Skeletal muscle satellite cell (primary cell): ENCODE results near the gene A3GALT2.

Experiments
- H3K27me3 ChIP-seq: 2 replicates; pipeline ENCODE4 v1.7.0; 2013; ENCODE audit warnings: low read length; ENCODE audit not compliant: control insufficient read depth, insufficient read depth
- H3K36me3 ChIP-seq: 2 replicates; pipeline ENCODE4 v1.7.0; 2013; ENCODE audit warnings: mild to moderate bottlenecking, control low read depth, low read length; ENCODE audit not compliant: insufficient read depth
- H3K4me1 ChIP-seq: 2 replicates; pipeline ENCODE4 v1.7.0; 2013; ENCODE audit warnings: low read length; ENCODE audit not compliant: control insufficient read depth, insufficient read depth
- H3K4me2 ChIP-seq: 2 replicates; pipeline ENCODE4 v1.7.0; 2013; ENCODE audit warnings: mild to moderate bottlenecking, low read length
- H3K4me3 ChIP-seq: 2 replicates; pipeline ENCODE4 v1.7.0; 2013; ENCODE audit warnings: low read length
- H3K9ac ChIP-seq: 2 replicates; pipeline ENCODE4 v1.7.0; 2013; ENCODE audit warnings: mild to moderate bottlenecking, low read depth, low read length, moderate library complexity
- H3K9me3 ChIP-seq: replicated peaks from 2 replicates; pipeline ENCODE4 v1.7.0; 2013; ENCODE audit warnings: mild to moderate bottlenecking, control low read depth, low read length

The A3GALT2 gene

DNA sequence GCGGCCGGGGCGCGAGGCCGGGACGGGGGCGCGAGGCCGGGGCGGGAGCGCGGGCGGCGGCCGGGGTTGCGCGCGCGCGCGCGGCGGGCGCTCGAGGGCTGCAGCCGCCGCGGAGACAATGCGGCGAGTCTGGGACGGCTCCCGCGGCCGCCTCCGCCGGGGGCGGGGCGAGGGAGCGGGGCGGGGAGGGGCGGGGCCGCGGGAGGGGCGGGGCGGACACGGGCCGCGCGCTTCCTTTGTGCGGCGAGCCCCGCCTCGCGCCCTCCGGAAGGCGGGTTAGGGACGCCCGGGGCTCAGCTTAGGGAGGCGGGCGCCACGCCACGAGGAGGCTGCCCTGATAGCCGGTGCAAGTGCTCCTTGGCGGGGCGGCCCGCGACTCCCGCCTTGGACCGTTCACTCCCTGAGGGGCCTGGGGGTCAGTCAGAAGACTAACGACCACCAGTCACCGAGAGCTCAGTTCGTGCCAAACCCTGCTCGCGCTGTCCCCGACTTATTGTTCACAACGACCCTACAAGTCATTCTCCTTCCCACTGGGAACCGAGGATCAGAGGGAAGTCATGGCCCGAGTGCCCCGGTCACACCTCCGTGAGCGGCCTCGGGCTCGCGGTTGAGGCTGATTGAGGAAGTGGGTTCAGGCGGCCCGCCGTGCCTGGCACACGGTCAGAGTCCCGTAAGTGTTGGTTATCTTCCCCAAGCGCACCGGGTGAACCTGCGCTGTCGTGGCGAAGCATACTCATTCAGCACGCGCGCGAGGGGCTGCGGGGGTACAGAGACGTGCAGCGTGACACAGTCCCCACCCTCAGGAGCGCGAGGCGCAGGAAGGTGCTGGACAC lies 29.1 kb upstream of the A3GALT2 start:
- Histone ChIP-seq H3K9ac (peak overlapping the region; percentile 93), H3K4me1 (peaks cover 36% of the 10 kb centered on the region), H3K27me3 (no peaks in the 10 kb centered on the region), H3K36me3 (peaks cover 41% of the 10 kb centered on the region), H3K9me3 (no peaks in the 10 kb centered on the region), H3K4me2 (peak overlapping the region; percentile 100), H3K4me3 (peak overlapping the region; percentile 82)

- H3K4me1 ChIP-seq = peaks cover 44% of the 10 kb centered on the region
- H3K4me2 ChIP-seq = peak overlapping the region; percentile 94
- peak overlapping the region; percentile 93 for H3K9ac ChIP-seq
Observed at GRCh38 chr1:33349081-33349759, 28.3 kb upstream of the A3GALT2 start.

DNA sequence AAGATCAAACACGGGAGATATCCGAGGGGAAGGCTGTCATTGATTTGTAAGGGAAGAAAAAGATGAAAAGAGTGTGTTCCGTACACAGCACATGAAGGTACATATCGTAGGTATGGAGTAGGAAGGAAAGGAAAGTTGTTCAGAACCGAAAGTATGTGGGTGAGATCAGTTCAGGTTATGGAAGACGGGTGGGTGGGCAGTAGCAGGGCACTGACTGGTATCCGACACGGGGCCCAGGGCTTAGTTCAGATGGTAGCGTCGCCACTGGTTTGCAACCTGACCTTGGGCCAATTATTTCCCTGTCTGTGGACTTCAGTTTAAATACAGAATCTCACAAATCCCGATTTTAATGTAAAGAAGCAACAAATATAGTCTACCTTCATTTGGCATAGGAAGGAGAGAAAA lies 27.8 kb upstream of the A3GALT2 start:
- Histone ChIP-seq H3K27me3 (no peaks in the 10 kb centered on the region), H3K4me3 (peak overlapping the region; percentile 80), H3K4me2 (peak overlapping the region; percentile 94), H3K9me3 (no peaks in the 10 kb centered on the region), H3K4me1 (peaks cover 50% of the 10 kb centered on the region), H3K36me3 (peaks cover 41% of the 10 kb centered on the region), H3K9ac (peak overlapping the region; percentile 93)

More at GRCh38 chr1:33349081-33349759, 28.3 kb upstream of the A3GALT2 start:
- H3K36me3 ChIP-seq = peaks cover 41% of the 10 kb centered on the region
- H3K27me3 ChIP-seq = no peaks in the 10 kb centered on the region
- H3K4me3 ChIP-seq = peak overlapping the region; percentile 80
- H3K9me3 ChIP-seq = no peaks in the 10 kb centered on the region

DNA sequence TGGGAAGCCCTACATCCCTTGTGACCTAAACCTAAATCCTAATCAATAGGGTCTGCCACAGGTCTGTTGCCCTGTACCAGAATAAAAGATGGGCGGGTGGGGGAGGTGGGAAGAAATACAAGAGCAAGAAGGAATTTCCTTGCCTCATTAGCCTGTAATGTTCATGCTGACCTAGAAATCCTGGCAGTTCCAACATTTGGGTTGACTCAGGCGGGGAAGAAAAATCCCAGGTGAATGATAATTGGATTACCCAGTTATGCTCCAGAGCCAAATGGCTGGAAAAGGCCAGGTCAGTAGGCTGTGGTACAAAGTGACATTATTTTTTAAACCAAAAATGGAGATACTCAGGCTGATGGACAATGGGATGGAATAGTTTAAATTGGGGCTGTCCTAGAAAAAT lies 27.3 kb upstream of the A3GALT2 start:
- H3K4me1 ChIP-seq = peaks cover 53% of the 10 kb centered on the region
- H3K4me2 ChIP-seq = peak overlapping the region; percentile 94
- H3K36me3 ChIP-seq = peaks cover 42% of the 10 kb centered on the region
- no peaks in the 10 kb centered on the region for H3K9me3 ChIP-seq
- H3K4me3 ChIP-seq = peak overlapping the region; percentile 80
- no peaks in the 10 kb centered on the region for H3K27me3 ChIP-seq
- peak overlapping the region; percentile 93 for H3K9ac ChIP-seq

GRCh38 chr1:33347650-33347992 lies 26.7 kb upstream of the A3GALT2 start:
- Histone ChIP-seq H3K4me1 (peaks cover 58% of the 10 kb centered on the region), H3K27me3 (no peaks in the 10 kb centered on the region), H3K9me3 (no peaks in the 10 kb centered on the region), H3K36me3 (peaks cover 46% of the 10 kb centered on the region), H3K4me2 (peak overlapping the region; percentile 94), H3K4me3 (peak overlapping the region; percentile 80), H3K9ac (peak overlapping the region; percentile 93)

DNA sequence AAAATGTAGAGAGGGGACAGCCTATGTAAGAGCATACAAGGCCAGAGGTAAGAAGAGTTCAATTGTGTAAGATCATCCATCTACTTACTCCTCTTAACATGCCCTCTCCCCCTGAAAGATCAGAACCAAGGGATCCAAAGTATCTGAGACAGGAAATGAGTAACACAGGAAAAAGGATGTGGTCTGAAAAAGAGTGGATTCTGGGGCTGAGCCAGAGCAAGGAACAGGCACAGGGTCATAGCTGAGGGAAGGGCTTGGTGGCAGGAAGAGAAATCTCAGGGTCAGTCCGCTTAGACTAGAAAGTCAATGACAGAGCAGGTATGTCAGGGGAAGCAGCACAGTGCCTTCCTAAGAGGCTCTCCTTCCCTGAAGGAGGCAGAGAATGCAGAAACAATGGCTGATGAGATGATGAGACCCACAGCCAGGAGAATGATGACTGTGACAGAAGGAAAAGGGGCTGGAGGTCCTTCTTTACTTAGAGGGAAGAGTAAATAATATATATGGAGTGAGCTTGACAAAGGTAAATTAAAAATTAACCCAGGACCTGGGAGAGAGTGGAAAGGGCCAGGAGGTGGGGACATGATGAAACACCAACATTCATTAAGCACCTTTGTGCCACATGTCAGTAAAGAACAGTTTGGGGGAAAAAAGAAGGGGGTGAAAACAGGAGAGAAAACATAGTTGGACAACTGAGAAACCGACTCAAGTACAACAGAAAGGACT lies 26.2 kb upstream of the A3GALT2 start:
- H3K4me3 ChIP-seq = peak overlapping the region; percentile 80
- peaks cover 63% of the 10 kb centered on the region for H3K4me1 ChIP-seq
- H3K36me3 ChIP-seq = peaks cover 49% of the 10 kb centered on the region
- peak overlapping the region; percentile 93 for H3K9ac ChIP-seq
- peak overlapping the region; percentile 94 for H3K4me2 ChIP-seq
- no peaks in the 10 kb centered on the region for H3K27me3 ChIP-seq
- H3K9me3 ChIP-seq = no peaks in the 10 kb centered on the region

- peaks cover 54% of the 10 kb centered on the region for H3K36me3 ChIP-seq
- H3K9me3 ChIP-seq = no peaks in the 10 kb centered on the region
- H3K9ac ChIP-seq = peak overlapping the region; percentile 93
- peaks cover 69% of the 10 kb centered on the region for H3K4me1 ChIP-seq
- no peaks in the 10 kb centered on the region for H3K27me3 ChIP-seq
- H3K4me3 ChIP-seq = peak overlapping the region; percentile 80
- H3K4me2 ChIP-seq = peak overlapping the region; percentile 94
Observed at GRCh38 chr1:33346533-33346926, 25.6 kb upstream of the A3GALT2 start.

DNA sequence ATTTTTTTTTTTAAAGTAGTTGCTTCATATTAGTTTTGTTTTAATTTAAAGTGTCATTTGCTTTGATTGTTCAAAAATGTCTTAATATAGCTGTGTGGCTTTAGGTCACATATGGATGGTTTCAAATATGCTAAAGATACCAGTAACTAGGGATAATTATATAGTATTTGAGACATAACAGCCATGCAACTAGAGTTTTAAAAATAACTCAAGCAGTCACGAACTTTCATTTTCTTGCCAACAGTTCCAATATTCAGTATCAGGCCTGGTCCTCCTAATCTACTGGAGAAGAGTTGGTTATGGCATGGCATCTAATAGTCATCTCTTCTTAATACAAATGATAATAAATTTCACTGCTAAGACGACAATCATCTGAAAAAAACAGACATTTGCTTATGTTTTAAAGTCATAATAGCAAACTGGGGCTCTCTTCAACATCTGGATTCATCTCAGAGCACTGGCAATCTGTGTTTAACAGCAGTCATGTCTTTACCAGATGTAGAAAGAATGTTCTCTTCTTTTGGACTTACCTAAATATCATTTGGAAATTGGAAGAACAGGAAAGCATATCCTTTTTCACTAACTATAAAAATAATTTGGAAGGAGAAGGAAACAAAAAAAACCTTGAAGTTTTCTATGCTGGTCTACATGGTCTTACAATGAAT lies 24.1 kb upstream of the A3GALT2 start:
- Histone ChIP-seq H3K4me2 (peak overlapping the region; percentile 94), H3K27me3 (no peaks in the 10 kb centered on the region), H3K4me1 (peaks cover 75% of the 10 kb centered on the region), H3K36me3 (peaks cover 59% of the 10 kb centered on the region), H3K9me3 (no peaks in the 10 kb centered on the region), H3K4me3 (peak overlapping the region; percentile 80), H3K9ac (peak overlapping the region; percentile 93)

DNA sequence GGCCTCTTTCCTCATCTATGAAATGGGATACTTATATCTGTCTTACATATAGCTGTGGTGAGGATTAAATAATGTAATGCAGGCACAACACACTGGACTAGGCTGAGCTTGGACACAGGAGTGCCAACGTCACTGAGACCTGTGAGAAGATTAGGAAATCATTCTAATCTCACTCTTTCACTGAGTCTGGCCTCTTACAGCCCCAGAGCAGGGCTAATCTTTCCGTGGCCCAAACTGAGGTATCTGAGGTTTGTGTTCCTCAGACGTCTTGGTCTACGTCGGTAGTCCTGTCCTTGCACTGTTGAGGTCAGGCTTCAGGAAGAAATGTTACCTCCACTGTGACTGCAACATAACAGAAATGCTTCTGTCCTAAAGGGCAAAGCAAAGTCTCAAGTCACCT lies 22.6 kb upstream of the A3GALT2 start:
- Histone ChIP-seq H3K4me3 (no peak overlapping the region), H3K27me3 (no peaks in the 10 kb centered on the region), H3K9me3 (no peaks in the 10 kb centered on the region), H3K4me2 (peak overlapping the region; percentile 94), H3K36me3 (peaks cover 57% of the 10 kb centered on the region), H3K9ac (peak overlapping the region; percentile 9), H3K4me1 (peaks cover 89% of the 10 kb centered on the region)

DNA sequence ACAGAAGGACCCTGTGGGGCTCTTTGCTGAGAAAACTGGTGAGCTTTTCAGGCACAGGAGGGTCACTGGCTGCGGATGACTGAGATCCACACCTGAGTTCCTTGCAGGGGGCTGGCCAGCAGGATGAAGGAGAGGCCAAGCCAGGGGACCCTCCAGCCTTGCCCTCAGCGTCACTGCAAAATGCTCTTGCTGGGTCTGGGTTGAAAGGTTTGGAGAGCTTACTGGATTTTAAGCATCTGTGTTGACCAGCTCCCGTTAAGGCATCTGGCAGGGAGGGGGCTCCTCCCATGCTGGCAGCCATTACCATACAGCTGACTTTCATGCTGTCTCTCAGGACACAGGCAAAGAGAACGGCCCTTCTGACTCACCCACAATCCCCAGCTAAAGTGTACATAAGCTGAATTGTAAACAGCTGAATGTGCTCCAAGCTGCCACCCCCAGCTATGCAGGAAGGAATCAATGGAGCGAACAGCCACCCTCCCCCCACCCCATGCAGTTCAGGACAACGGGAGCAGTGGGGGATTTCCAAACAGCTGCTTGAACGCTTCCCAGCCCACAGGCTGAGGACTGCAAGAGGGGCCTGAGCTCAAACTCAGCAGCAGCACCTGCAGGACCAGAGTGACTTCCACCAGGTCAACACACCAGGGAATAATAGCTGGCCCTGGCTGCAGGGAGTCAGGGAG lies 21.3 kb upstream of the A3GALT2 start:
- H3K4me3 ChIP-seq = peak overlapping the region; percentile 51
- no peaks in the 10 kb centered on the region for H3K27me3 ChIP-seq
- H3K4me1 ChIP-seq = peaks cover 96% of the 10 kb centered on the region
- peak overlapping the region; percentile 76 for H3K4me2 ChIP-seq
- peak overlapping the region; percentile 61 for H3K9ac ChIP-seq
- H3K9me3 ChIP-seq = no peaks in the 10 kb centered on the region
- H3K36me3 ChIP-seq = peaks cover 56% of the 10 kb centered on the region
